HG02981 (cell line): ENCODE results near the gene TEX22.

Source experiments
- ATAC-seq: cut with Tn5 transposase; IDR thresholded peaks from one replicate; pipeline ENCODE4 v1.9.1; 2021; ENCODE audit warnings: mild to moderate bottlenecking, moderate library complexity; ENCODE audit not compliant: unreplicated experiment

Gene TEX22

DNA sequence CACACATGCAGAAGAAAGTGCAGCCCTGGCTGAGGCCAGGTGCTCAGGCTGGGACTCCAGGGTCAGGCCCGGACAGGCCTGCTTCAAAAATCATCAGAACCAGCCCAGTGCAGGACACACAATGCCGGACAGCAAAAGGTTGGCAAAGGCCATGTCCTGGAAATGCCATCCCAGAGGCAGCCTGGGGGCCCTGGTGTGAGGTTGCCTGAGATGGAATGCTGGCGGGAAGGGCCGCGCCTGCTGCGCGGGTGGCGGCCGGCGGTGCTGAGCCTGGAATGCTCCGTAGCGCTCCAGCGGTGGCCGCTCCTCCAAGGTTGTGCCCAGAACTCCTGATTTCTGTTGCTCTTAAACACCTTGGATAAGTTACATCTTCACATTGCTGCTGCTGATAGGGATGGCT lies 54.6 kb downstream of the TEX22 start:
- no peak for ATAC-seq

DNA sequence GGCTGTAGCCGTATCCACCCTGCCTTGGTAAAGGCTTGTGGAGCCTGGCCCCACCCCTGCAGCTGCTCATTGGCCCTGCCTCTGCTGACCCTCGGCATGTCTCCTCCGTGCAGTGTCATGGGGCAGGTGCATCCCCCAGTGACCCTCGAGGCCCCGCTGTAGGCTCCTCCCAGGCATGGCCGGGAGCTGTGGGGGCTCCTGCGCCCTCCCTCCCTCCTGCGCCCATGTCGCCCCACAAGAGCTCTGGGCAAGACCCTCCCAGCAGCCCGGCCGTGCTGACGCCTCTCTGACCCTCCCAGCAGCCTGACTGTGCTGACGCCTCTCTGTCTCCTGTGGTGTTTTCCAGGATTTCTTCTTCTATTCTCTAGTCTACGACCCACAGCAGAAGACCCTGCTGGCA lies 55.5 kb downstream of the TEX22 start:
- no peak for ATAC-seq

DNA sequence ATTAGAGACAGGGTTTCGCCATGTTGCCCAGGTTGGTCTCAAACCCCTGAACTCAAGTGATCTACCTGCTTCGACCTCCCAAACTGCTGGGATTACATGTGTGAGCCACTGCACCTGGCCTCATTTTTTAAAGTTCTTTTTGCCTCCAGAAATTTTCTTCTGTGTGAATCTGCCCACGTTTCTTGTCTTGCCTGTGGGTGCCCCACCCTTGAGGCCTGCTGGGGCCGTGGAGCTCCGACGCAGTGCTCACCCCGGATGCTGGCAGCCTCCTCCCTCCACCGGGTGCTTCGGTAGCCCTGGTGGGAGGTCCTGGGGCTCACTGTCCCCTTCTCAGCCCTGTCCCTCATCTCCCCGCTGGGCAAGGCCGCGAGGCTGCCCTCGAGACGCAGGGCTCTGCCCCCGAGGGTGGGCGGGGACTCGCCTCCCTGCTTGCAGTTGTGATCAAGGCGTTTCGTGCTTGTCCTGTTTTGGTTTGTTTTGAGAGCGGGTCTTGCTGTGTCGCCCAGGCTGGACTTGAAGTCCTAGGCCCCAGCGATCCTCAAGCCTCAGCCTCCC lies 56.8 kb downstream of the TEX22 start:
- ATAC-seq, result no peak

DNA sequence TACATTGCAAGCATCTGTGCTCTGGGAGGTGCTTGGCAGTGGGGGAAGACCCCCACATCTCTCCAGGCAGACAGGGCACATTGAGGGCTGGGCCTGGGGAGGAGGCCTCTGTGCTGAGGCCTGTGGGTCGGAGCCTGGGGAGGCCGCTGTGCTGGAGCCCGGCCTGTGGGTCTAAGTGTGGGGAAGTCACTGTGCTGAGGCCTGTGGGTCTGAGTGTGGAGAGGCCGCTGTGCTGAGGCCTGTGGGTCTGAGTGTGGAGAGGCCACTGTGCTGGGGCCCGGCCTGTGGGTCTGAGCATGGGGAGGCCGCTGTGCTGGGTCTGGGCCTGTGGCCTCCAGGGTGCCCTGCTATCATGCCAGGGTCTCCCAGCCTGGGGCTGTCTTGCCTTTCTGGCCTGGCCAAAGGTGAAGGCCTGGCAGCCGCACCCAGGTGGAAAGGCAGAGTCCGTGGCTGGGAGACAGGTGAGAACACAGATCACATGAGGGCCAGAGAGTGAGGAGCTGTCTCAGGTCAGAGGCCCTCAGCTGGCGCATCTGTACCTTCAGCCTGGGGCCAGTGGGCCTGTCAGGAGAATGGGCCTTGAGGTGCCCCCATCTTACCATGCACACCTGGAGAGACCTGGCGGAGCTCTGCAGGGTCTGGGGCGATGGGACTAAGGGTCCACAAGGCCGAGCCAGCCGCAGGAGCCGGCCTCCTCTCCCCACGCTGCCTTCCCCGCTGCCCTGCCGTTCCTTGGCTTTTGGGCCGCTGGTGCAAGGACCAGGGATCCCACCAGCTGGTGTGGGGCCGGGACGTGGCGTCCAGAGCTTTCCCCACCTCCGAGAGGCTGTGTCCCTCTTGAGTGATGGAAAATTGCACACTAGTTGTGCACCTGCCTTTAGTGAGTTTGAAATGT lies 57.7 kb downstream of the TEX22 start:
- no peak for ATAC-seq

DNA sequence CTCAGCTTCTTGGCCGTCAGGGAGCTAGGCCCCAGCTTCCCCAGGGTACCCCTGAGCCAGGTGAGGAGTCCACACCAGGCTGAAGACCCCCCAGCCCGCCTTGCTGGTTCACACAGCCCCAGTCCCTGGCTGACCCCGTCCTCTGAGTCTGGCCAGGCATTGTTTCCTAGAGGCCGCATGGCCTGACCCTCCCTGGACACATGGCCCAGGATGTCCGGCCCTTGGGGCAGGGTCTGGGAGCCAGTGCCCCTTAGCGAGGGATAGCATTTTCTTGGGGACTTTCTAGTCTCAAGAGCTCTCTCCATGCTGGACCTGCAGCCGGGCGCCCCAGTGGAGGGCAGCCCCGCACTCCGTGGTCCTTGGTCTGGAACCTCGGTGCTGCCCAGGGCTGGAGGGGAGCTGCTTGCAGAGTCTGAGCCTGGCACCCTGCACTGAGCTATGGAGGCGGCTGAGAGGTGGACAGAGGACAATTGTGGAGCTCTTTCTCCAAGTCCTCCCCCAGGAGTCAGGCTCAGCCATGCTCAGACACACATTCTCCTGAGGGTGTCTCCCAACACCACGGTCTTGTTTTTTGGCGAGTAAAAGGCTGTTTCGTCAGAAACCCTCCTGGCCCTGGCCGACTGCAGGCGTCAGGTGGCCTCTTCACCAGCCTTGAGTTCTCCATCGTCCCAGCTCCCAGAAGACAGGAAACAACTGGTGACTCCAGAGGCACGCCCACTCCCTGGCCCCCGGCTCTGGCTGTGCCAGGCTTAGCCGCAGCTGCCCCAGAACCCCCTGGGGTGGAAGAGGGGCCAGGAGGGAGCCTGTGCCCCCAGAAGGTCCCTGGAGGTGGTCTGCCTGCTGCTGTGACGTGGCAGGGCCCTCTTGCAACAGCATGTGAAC lies 58.6 kb downstream of the TEX22 start:
- no peak for ATAC-seq

DNA sequence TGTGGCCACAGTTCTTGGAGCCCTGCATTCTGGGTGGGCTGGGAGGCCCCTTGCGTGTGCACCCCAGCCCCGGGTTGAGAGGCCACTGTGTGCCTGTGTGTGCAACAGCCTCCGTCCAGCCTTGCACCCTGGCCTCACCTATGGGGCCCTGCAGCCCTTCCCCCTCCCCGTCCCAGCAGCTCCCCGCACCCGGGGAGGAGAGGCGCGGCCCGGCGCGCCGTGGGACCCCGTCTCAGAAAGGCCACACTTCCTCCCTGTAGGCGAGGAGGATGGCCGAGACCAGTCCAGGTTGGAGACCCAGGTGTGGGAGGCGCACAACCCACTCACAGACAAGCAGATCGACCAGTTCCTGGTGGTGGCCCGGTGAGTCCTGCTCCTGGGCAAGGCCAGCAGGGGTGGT lies 59.7 kb downstream of the TEX22 start:
- ATAC-seq, result no peak

DNA sequence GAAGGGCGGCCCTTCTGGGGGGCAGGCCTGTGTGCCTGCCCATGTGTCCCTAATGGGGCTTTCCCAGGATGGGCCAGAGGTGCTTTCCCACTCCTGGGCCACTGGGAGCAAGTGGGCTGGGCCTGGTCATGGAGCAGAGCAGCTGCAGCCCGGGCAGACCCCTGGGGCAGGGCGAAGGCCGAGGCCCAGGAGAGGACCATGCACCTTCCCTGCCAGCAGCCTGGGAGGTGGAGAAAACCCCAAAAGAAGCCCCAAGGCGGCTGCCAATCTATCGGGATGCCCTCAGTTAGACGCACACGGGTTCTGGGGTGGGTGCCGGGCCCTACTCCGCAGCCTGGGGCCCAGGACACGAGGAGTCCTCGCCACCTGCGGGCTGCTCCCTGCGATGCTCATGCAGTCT lies 60.2 kb downstream of the TEX22 start:
- ATAC-seq, result no peak

DNA sequence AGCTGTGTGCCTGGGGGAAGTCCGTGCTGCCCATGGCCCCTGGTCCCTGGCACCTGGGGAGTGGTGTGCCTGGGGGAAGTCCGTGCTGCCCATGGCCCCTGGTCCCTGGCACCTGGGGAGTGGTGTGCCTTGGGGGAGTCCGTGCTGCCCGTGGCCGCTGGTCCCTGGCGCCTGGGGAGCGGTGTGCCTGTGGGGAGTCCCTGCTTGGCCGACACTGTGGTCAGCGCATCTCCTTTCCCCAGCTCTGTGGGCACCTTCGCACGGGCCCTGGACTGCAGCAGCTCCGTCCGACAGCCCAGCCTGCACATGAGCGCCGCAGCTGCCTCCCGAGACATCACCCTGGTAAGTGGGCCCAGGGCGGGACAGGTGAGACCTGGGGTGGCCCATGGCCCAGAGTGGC lies 61.8 kb downstream of the TEX22 start:
- ATAC-seq, result no peak

DNA sequence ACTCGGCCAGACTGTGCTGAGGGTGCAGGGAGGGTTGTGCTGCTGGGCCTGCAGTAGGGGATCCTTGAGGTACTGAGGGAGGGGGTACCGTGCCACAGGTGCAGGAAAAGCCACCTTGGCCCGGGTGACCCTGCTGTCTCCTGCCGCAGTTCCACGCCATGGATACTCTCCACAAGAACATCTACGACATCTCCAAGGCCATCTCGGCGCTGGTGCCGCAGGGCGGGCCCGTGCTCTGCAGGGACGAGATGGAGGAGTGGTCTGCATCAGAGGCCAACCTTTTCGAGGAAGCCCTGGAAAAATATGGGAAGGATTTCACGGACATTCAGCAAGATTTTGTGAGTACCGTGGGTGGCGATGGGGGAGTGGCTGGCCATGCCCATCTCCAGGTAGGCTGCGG lies 62.3 kb downstream of the TEX22 start:
- ATAC-seq, result no peak

DNA sequence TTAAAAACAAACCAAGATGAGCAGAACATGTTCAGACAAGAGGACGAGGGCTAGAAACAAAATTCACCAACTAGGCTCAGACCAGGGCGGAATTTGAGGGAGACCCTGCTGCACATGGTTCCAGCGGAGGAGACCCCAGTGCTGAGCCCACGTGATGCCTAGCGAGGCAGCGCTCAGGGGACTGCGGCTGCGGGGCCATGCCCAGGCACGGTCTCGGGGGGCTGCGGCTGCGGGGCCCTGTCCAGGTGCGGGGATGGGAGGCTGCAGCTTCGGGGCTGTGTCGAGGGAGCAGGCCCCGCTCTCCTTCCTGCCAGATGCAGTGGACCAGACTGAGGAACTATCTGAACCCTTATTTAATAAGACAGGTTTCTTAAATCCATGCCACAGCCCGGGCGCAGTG lies 63.6 kb downstream of the TEX22 start:
- no peak for ATAC-seq
